Smooth muscle cell of the brain vasculature (primary cell): ENCODE results near the gene ARHGEF7.

Experiments
- DNase-seq: peaks from one replicate; pipeline ENCODE4 v3.0.0-alpha.2; 2012; ENCODE audit warnings: low read depth, low spot score

ARHGEF7 gene

DNA sequence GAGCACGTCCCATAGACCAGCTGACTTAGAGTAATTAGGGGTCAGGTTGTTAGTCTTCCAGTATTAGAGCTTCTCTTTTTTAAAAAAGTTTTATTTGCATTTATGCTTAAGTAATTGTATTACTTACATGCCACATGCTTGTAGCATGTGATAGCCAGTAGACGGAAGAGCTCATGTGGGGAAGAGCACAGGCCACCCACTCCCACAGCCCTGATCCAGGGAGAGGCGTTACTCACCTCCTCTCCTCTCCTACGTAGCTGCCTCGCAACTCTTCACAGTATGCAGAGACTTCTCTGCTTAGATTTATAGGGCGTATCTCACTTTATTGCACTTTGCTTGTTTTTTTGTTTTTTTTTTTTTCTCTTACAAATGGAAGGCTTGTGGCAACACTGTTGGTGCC is 110.1 kb downstream of the ARHGEF7 start:
- DNase-seq, result no peak

DNA sequence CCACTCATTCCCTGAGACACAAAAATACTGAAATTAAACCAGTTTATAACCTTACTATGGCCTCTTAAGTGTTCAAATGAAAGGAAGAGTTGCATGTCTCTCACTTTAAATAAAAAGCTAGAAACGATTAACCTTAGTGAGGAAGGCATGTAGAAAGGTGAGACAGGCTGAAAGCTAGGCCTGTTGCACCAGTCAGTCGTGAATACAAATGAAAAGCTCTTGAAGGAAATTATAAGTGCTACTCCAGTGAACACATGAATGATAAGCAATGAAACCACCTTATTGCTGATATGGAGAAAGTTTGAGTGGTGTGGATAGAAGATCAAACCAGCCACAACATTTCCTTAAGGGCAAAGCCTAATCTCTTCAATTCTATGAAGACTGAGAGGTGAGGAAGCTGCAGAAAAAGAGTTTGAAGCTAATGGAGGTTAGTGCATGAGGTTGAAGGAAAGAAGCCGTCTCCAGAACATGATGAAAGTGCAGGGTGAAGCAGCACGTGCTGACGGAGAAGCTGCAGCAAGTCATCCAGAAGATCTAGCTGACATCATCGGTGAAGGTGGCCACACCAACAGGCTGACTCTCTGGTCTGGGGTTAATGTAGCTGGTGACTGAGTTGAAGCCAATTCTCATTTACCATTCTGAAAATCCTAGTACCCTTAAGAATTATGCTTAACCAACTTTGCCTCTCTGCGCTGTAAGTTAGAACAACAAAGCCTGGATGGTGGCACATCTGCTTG is 110.9 kb downstream of the ARHGEF7 start:
- no peak for DNase-seq

DNA sequence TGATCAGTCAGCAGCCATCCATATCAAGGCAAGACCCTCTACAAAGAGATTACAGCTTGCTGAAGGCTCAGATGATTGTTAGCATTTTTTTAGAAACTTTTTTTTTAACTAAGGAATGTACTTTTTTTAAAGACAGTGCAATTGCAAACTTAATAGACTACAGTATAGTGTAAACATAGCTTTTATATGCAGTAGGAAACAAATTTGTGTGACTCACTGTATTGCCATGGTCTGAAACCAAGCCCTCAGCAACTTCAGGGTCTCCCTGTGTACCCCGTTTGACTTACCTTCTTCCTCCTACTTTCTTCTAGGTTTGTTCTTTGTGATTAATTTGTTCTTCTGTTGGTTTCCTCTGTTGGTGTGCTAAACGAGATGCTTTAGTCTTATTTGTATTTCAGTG is 112.3 kb downstream of the ARHGEF7 start:
- no peak for DNase-seq

DNA sequence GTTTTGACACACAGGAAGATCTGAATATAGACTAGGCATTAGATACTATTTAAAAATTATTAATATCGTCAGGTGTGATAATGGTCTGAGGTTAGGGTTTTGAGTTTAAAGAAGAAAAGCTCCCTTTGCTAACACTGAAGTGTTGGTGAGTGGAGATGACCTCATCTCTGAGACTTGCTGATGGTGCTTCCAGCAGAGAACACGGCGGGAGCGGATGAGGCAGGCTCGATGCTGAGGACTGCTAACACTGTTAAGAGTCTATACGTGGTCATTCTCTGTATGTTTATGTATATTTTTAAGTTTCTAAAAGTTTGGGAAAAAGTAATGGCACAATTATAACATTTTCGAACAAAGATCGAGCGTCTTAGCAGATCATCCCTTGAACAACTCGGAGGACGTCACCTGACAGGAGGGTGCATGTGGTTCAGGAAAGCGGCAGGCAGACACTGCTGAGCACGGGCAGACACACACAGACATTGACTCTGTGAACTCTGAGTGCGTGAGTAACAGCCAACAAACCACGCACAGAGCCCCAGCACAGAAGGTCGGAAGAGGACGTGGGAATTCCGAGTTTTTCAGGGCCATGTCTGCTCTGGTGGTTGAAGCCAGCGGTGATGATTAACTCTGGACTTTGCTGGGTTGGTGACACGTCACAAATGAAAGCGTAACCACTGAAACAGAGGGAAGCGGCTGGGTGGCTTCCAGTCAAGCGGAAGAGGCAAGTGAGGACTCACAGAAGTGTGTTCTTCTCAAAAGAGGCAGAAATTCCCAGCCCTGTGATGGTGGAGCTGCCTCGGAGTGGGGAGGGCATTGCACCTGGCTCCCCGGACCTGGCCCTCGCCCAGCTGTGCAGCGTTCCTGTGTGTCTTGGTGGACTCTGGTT is 113.4 kb downstream of the ARHGEF7 start:
- peak; percentile 79 for DNase-seq

DNA sequence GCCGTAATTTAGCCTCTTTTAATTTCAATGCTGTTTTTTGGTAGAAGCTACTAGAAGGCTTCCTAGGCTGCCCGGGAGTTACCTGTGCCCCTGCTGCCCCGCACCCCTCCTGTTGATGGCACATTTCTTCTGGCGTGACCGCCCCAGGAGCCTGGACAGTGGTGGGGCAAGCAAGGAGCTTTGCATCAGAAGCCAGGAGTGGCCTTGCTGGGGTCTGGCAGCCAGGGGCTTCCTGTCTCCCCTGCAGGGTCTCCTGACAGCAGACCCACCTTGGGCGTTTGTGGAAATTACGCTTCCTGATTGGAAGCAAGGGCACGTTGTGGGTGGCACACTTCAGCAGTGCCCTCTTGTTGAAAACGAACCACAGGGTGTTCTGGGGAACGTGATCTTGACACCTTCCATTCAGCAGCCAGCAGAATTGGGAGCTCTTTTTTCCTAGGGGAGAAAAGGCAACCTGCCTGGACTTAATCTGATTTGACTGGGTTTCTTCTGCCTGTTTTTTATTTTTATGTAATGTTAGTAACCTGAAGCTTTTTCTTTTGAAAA is 115.3 kb downstream of the ARHGEF7 start:
- DNase-seq, result no peak

DNA sequence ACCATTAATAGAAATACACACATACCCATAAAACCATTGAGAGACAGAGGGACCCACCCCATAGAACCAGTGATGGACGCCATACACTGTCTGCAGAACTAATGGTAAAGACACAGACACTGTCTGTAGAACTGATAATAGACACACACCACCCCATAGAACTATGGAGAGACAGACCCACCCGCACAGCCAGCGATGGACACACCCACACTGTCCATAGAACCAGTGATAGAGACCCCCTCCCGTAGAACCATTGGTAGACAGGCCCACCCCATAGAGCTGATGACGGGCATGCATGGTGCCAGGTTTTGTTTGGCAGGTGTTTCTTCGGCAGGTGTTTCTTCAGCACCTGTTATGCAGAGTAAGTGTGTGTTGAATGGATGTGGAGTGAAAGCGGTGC is 117.1 kb downstream of the ARHGEF7 start:
- DNase-seq, result no peak

DNA sequence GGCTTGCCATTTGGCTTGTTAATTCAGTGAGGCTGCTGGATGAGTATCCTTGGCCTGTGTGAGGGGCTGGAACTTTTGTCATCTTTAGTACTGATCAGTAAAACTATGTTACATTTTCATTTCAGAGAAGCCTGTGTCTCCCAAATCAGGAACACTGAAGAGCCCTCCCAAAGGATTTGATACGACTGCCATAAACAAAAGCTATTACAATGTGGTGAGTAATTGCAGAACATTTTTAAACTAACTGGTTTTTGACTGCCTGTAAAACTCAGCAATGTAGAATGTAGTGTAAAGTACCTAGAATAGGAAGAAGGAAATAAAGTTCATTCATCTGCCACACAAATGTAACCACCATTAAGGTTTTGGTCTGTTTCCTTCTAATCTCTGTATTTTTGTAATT is 118.0 kb downstream of the ARHGEF7 start:
- no peak for DNase-seq

DNA sequence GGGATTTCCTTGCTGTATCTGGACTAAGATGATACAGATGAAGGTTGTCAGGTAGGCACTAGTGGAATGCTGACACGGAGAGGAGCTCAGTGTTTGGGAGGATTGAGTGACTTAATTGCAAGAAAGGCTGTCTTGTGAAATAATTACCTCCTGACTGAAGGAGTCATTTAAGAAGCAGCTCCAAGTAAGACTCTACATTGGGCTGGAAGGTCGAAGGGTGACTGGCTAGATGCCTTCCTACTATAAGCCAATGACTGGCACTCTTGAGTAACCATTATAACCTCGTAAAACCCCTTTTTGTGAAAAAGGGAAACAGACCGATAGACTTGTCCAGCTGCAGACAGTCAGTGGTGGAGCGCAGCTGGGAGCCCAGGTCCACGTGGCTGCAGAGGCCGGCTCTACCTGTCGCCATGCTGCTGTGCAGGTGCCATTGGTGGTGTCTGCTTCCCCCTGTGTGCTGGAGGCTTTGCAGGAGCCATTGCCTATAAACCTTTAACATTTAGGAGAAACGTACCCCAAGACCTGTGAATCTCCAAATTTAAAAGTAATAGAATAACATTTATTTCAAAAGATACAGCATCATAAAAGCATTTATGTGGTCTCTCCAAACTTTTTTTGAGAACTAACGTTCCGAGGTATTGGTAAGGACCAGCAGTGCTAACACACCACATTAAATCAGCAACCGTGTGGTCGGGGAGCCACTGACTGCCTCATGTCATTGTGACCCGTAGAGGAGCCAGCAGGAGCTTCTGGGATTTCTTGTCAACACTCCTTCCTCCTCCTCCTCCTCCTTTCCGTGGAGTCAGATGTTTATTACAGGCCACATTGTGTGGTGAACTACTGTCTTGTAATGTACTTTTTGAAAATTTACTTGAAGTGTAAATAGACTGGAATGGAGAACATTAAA is 124.9 kb downstream of the ARHGEF7 start:
- DNase-seq, result no peak

DNA sequence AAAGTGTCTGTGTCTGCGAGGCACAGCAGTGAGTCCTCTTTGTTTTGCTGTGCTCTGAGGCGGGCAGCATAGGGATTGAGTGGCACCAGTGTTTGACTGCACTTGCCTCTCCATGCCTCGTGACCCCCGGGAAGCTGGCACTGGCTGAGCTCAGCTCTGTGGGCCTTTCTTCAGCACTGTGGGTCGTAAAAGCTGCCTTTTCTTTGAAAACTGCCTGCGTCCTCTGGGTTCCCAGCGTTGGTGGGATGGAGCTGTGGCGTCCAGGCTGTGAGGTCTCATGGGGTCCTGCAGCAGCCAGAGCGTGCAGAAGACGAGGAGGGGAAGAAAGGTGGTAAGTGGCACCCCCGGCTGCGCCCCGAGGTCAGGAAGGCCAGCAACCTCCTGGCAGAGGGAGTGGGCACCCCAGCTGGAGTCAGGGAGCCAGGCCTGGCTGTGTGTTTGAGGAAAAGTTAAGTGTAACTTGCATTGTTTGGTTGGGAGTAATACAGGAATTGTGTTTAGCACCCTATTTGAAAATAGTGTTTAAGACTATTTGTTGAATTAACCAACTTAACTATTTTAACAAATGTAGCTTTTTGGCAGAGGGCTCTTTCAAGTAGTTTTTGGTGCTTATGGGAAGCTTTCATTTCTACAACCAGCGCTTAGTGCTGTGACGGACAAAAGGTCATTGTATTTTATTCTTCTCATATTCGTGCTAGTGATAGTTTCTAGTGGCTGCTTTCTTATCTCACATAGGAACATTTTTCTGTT is 126.1 kb downstream of the ARHGEF7 start:
- DNase-seq, result no peak

DNA sequence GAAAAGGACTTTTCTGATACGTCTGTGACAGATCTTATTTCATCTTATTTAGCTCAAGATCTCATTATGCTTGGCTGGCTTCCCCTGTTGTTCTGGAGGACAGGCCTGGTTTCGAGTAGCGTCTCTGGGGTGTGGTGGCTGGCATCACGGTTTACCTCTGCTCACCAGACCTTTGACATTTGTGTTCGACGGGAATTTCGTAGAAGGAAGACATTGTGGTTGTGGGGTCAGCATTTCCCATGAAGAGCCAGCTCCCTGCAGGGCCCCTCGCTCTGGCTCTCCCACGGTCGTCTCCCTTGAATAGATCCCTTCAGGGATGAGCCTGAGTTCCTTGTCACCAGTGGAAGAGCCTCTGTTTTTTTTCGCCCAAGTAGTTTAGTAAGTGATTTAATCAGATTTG is 126.8 kb downstream of the ARHGEF7 start:
- DNase-seq, result no peak

DNA sequence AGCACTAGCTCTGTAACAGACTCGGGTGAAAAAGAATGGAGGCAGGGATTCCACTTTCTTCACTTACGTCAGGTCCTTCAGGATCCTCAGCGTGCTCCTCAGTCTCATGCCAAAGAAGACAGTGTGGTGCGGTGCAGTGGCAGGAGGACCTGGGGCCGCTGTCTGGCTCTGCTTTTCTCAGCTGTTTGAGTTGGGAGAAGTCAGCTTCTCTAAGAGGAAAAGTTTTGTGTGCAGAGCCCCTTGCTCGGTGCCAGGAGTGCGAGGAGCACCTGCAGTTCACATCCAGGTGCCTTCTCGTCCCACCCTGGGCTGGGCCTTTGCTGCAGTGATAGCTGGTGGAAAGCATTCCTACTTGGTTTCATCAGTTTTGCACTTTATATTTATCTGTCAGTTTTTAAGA is 127.5 kb downstream of the ARHGEF7 start:
- no peak for DNase-seq

DNA sequence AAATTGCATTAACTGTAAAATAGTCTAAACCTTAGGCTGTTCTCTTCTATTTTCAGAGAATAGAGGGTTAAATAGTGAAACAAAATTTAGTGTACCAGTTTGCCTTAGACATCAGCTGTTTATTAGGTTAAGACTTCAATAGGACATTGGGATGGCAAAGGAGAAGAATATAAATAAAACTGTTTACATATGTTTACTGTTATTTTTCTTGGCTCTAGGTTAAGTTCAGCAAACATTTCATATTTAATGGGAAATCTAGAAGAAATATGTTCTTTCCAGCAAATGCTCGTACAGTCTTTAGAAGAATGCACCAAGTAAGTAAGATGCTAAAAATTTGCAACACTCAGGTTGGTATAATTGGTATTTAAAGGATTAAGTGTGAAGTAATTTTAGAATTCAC is 128.9 kb downstream of the ARHGEF7 start:
- no peak for DNase-seq

DNA sequence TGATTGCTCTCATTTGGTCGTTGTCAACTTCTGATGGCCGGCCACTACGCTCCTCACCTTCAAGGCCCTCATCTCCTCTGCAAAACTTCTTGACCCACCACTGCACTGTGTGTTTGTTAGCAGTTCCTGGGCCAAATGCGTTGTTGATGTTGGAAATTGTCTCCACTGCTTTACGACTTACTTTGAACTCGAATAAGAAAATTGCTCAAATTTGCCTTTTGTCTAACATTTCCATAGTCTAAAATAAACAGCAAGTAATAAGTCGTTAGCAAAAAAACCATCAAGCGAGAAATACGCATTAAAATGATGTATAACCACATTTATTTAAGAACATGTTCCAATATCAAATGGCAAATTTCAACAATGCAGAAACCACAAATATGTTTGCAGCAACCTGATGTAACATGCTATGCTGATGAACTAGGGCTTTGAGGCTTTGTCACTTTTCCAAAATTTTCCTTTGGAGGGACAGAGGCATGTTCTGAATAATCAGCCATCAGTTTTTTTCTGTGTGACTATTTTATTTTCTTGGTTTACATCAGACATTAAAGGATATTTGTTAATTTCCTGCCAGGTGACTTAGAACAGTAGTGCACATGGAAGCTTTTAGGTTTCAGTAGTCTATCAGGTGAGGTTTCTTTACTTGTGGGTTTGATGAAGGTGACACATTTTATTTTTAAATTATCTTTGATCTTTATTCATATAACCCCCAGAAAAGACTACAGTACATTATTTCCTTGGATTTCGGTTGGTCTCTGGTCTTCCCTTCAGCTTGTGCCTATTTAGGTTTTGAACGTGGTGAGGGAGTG is 130.7 kb downstream of the ARHGEF7 start:
- no peak for DNase-seq

DNA sequence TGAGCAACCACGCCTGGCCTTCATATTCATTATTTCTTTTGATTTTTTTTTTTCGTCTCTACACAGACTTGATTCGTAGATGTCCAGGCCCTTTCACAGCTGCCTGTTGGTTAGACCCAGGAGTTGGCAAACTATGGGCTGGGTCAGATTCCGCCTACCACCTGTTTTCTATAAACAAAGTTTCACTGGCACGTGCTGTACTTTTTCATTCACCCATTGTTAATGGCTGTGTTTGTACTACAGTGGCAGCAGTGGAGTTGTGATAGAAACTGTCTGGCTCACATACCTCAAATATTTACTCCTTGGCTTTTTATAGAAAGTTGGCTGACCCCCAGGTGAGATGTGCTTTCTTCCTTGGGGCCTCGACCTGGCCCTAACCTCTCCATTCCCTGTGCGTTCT is 132.4 kb downstream of the ARHGEF7 start:
- DNase-seq, result no peak

DNA sequence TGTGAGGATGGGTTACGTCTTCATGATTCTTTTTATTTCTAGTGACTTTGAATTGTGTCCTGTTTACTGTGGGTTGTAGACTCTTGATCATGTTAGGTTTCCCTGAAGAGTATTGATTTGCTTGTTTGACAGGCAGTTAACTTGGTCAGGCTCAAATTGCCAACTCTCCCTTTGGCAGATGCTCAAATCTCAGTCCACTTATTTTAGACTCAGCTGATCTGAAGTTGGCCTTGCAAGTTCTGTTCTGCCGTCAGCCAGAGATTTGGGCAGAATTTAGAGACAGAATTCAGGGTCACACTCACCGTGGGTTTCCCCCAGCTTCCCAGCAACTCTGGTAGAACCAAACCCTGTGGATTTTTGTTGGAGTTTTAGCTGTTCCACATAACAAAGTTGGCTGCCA is 133.7 kb downstream of the ARHGEF7 start:
- DNase-seq, result no peak

DNA sequence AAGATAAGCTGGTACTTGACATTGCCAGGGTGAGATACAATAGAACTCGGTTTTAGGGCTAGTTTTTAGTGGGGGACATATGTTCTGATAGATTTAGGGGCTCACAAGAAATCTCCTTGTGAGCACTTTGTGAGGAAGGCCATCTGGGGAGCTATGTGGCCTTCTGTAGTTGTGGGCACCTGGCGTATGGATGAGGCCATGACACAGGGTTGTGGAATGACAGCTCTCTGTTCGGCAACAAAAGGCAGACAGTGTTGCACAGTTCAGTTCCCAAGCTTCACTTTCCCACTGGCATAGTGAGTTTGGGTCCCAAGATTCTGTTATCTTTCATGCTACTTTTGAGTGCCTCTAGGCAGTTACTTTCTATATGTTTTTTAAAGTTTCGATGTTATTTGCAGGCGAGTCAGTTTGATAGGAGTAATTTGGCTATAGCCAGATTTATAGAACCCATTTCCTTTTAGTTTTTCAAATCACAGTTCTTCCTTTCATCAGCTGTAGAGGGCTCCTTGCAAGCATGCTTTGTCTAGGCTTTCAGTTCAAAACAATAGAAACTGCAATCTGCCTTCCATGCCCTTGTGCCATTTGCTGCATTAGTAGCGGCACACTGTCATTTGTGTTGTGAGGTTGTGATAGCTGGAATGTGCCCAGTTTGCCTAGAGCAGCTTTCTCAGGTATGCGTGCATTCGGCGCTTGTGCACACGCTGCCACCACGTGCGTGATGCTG is 134.7 kb downstream of the ARHGEF7 start:
- no peak for DNase-seq

DNA sequence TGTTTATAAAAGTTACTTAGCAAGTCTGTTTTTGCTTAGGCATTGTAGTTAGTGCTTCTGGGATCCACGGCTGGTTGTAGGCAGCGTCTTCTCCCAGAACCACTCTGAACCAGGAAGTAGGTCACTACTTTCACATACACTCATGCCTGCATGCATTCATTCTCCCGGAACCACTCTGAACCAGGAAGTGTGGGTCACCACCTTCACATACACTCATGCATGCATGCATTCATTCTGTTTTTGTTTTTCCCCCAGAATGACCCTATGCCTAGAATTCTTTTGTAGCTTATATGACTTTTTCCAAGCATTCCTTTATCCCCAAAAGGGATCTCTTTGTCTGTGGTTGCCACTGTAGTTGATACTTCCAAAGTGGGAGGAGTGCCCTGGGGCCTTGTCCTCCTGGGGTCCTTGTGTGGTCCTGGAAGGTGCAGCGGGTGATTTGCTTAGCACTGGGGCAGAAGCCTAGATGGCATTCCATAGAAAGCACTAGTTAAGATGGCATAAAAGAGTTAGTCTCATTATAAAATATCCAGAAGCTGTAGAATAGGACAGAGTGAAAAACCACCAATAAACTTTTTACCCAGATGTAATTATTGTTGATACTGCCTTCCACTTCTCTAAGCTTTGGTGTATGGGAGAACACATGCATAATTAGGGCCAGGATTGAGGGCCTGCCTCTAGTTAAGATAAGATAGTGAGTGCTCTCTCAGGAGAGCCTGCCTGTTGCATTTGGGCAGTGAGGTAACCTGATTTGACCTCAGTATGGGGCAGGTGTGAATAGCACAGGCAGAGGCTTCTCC is 136.7 kb downstream of the ARHGEF7 start:
- DNase-seq, result no peak
